ENCODE data around the gene BPIFB2. TPM values are rescaled to one million over a fixed set of nuclear protein-coding genes. Genes with fewer than 3 reads are reported as not detected.

BPIFB2 gene
- total RNA-seq, 1 donor = not detected

DNA sequence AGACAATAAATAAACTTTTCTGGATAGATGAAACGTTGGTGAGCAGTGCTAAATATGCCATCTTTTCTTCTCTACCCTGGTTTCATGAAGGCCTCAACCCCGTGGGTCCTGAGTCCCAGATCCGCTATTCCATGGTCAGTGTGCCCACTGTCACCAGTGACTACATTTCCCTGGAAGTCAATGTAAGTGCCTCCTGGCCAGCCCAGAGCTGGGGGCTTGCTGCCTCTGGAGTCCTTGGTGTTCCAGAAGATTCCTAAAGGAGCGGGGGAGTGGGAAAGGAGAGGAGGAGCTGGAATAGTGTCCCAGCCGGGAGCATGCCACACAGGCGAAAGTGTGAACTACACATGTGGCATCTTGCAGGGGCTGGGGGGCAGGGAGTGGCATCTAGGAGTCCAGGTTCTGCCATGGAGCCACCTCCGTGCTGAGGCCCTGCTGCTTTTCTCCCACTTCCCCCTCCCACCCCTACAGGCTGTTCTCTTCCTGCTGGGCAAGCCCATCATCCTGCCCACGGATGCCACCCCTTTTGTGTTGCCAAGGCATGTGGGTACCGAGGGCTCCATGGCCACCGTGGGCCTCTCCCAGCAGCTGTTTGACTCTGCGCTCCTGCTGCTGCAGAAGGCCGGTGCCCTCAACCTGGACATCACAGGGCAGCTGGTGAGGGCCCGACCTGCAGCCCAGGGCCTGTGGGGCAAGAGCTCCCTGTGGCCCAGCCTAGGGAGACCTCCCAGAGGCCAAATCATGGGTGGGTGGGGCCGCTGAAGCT lies 10.8 kb downstream of the BPIFB2 start:
- Histone ChIP-seq H3K27me3 (ENCODE audit: insufficient read depth, low read length) (no peaks in the 10 kb centered on the region), H3K4me1 (ENCODE audit: insufficient read depth, low read length) (no peaks in the 10 kb centered on the region), H3K9me3 (ENCODE audit: low read depth, low read length) (no peaks in the 10 kb centered on the region), H3K4me3 (ENCODE audit: low read length) (no peak overlapping the region)

- Histone ChIP-seq H3K4me3 (ENCODE audit: low read length) (no peak overlapping the region), H3K4me1 (ENCODE audit: insufficient read depth, low read length) (no peaks in the 10 kb centered on the region), H3K27me3 (ENCODE audit: insufficient read depth, low read length) (no peaks in the 10 kb centered on the region), H3K9me3 (ENCODE audit: low read depth, low read length) (no peaks in the 10 kb centered on the region)
Observed at GRCh38 chr20:33019465-33020277, 12.2 kb downstream of the BPIFB2 start.

DNA sequence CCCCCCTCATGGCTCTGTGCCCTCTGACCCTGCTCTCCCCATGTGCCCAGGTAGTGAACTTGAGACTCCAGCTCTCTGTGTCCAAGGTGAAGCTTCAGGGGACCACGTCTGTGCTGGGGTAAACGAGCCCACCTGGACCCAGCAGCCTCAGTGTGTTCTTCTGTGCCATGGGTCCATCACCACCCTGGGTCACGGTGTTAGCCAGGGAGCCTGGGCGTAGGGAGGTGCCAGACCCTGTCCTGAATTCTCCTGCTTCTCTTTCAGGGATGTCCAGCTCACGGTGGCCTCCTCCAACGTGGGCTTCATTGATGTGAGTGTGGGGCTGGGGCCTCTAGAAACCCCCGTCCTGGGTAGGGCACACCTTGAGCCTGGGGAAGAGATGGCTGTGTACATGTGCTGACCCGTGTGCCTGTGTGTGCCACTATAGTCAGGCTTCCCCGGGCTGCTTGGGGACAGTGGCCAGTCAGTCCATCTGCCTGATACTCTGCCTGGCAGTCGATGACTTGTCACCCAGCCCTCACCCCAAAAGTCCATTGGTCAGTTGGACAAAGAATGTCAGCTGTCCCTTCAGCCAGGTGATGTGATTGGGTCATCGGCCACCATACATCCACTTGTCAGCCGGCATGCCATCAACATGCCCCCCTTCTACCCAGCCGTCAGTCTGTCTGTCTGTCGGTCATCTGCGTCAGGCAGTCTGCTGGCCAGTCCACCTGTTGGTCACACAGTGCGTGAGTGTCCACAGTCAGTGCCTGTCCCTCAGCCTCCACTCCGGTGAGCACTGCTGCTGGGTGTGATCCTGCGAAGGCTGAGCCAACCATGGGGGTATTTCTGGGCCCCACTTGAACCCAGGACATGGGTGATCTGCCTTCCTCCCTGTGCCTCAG lies 13.0 kb downstream of the BPIFB2 start:
- no peaks in the 10 kb centered on the region for H3K4me1 ChIP-seq (ENCODE audit: insufficient read depth, low read length)
- no peaks in the 10 kb centered on the region for H3K9me3 ChIP-seq (ENCODE audit: low read depth, low read length)
- H3K4me3 ChIP-seq (ENCODE audit: low read length) = no peak overlapping the region
- no peaks in the 10 kb centered on the region for H3K27me3 ChIP-seq (ENCODE audit: insufficient read depth, low read length)

GRCh38 chr20:33021879-33022278 lies 14.4 kb downstream of the BPIFB2 start:
- Histone ChIP-seq H3K4me1 (ENCODE audit: insufficient read depth, low read length) (no peaks in the 10 kb centered on the region), H3K4me3 (ENCODE audit: low read length) (no peak overlapping the region), H3K27me3 (ENCODE audit: insufficient read depth, low read length) (no peaks in the 10 kb centered on the region), H3K9me3 (ENCODE audit: low read depth, low read length) (no peaks in the 10 kb centered on the region)

DNA sequence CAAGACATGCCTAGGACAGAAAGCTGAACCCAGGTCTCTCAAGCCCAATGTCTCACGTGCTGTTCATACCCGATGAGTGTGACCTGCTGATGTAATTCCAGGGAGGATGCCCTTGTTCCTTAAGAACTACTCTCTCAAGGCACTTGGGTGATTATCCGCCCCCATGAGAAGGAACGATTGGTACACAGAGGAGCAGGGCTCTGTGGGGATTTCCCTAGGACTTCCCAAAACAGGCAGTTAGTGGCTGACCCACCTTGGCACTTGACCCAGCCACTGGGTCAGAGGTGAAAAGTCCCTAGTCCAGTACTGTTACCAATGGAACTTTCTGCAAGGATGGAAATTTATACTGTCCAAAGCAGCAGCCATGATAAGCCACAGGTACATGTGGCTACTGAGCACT lies 14.8 kb downstream of the BPIFB2 start:
- Histone ChIP-seq H3K4me1 (ENCODE audit: insufficient read depth, low read length) (no peaks in the 10 kb centered on the region), H3K4me3 (ENCODE audit: low read length) (no peak overlapping the region), H3K9me3 (ENCODE audit: low read depth, low read length) (no peaks in the 10 kb centered on the region), H3K27me3 (ENCODE audit: insufficient read depth, low read length) (no peaks in the 10 kb centered on the region)

GRCh38 chr20:33022694-33023438 lies 15.4 kb downstream of the BPIFB2 start:
- Histone ChIP-seq H3K9me3 (ENCODE audit: low read depth, low read length) (no peaks in the 10 kb centered on the region), H3K27me3 (ENCODE audit: insufficient read depth, low read length) (no peaks in the 10 kb centered on the region), H3K4me3 (ENCODE audit: low read length) (no peak overlapping the region), H3K4me1 (ENCODE audit: insufficient read depth, low read length) (no peaks in the 10 kb centered on the region)

DNA sequence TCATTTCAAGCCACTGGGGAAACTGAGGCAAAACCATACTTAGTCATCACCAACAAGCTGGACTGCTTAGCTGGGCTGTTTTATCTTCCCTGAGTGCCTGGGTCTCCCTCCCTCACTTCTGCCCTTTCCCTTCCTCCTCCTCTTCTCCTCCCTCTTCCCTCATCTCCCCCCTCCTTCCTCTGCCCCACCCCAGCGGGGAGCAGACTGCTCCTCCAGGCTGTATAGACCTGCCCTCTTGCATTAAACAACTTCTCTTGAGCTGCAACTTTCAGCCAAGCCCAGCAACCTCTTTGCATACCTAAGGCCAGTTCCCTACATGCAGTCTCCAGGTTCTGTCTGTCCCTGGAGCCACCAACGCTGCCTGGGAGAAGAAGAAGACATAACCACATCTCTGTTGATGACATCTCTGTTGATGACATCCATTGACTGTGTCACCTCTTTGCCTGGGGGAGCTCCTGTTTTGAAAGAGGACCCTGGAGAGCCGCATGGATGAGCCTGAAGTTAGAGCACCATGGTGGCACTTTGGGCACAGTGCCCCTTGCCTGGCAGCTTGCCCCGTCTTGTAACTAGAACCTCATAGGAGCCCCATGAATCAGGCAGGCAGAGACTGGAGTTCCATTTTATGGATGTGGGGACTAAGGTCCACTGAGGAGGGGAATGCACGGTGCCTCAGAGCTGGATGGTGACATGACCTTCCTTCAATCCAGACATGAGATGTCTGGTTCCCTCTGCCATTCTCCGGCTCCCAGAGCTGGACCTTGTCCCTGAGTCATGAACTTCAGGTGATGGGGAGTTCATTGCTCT lies 16.1 kb downstream of the BPIFB2 start:
- H3K27me3 ChIP-seq (ENCODE audit: insufficient read depth, low read length) = no peaks in the 10 kb centered on the region
- no peaks in the 10 kb centered on the region for H3K9me3 ChIP-seq (ENCODE audit: low read depth, low read length)
- no peaks in the 10 kb centered on the region for H3K4me1 ChIP-seq (ENCODE audit: insufficient read depth, low read length)
- no peak overlapping the region for H3K4me3 ChIP-seq (ENCODE audit: low read length)

DNA sequence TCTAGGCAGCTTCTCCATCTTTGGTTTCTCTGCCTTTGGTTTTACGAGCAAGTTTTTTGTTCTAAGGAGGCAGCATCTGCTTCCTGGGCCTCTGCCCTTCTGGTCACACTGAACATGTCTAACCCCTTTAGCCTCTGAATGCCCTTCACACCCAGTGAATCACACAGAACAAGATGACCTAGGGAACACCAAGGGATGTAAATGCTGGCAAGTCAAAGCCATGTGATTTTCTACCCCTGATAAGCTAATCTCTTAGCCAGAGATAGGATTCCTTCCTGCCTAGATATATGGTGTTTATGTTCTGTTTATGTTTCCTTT lies 16.7 kb downstream of the BPIFB2 start:
- H3K9me3 ChIP-seq (ENCODE audit: low read depth, low read length) = no peaks in the 10 kb centered on the region
- no peaks in the 10 kb centered on the region for H3K27me3 ChIP-seq (ENCODE audit: insufficient read depth, low read length)

GRCh38 chr20:33024609-33025317 lies 17.3 kb downstream of the BPIFB2 start:
- H3K9me3 ChIP-seq (ENCODE audit: low read depth, low read length) = no peaks in the 10 kb centered on the region
- no peaks in the 10 kb centered on the region for H3K27me3 ChIP-seq (ENCODE audit: insufficient read depth, low read length)
- no peak overlapping the region for H3K4me3 ChIP-seq (ENCODE audit: low read length)
- no peaks in the 10 kb centered on the region for H3K4me1 ChIP-seq (ENCODE audit: insufficient read depth, low read length)

More for the DNA sequence above, 16.7 kb downstream of the BPIFB2 start:
- H3K4me1 ChIP-seq (ENCODE audit: insufficient read depth, low read length) = no peaks in the 10 kb centered on the region
- no peak overlapping the region for H3K4me3 ChIP-seq (ENCODE audit: low read length)

GRCh38 chr20:33025318-33025876 lies 17.9 kb downstream of the BPIFB2 start:
- H3K4me1 ChIP-seq (ENCODE audit: insufficient read depth, low read length) = no peaks in the 10 kb centered on the region
- no peaks in the 10 kb centered on the region for H3K9me3 ChIP-seq (ENCODE audit: low read depth, low read length)
- no peaks in the 10 kb centered on the region for H3K27me3 ChIP-seq (ENCODE audit: insufficient read depth, low read length)
- no peak overlapping the region for H3K4me3 ChIP-seq (ENCODE audit: low read length)

GRCh38 chr20:33026072-33026778 lies 18.7 kb downstream of the BPIFB2 start:
- H3K9me3 ChIP-seq (ENCODE audit: low read depth, low read length) = no peaks in the 10 kb centered on the region

DNA sequence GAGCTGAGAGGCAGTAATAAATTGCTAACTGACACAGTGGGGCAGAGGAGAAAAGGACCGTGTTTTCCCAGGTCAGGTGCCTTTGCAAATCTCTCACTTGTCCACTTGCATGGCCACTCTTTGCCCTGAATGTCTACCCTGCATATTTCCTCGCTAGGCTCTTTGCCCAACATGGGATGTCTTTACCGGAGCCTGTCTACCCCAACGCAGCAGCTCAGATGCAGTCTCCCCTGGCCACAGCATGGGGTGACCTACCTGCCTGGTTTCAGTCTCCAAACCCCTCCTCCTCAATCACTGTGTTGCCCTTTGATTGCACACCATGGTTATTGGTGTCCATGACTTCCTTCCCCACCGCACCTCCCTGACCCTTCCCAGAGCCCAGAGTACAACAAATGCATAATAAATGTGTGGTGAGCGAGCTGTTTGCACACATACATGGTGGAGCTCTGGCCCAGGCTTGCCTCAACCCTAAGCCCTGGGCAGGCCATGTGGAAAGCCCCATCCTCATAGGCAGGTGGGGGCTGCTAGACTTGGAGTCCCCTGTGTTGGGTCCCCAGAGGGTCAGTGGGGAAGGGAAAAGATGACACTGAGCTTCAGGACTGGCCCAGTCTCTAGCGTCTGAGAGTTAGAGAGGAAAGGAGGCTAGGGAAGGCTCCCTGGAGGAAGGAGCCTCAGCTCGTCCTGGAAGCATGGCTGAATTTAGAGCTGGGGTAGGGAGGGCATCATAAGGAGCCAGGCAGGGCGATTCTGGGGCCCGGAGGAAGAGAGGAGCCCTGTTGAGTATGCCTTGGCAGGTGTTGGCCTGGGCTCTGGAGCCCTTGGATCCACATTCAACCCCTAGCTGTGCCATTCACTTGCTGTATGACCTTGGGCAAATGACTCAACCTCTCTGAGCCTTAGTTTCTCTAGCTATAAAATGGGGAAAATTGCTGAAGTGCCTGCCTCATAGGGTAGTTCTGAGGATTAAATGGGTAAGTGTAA lies 19.6 kb downstream of the BPIFB2 start:
- Histone ChIP-seq H3K9me3 (ENCODE audit: low read depth, low read length) (no peaks in the 10 kb centered on the region), H3K27me3 (ENCODE audit: insufficient read depth, low read length) (no peaks in the 10 kb centered on the region), H3K4me1 (ENCODE audit: insufficient read depth, low read length) (no peaks in the 10 kb centered on the region), H3K4me3 (ENCODE audit: low read length) (no peak overlapping the region)

More at GRCh38 chr20:33026072-33026778, 18.7 kb downstream of the BPIFB2 start:
- no peak overlapping the region for H3K4me3 ChIP-seq (ENCODE audit: low read length)
- no peaks in the 10 kb centered on the region for H3K4me1 ChIP-seq (ENCODE audit: insufficient read depth, low read length)
- H3K27me3 ChIP-seq (ENCODE audit: insufficient read depth, low read length) = no peaks in the 10 kb centered on the region
